Measurements from ENCODE around the gene FRMD1.

- TF ChIP-seq CTCF (IDR thresholded peaks at IDR 0.05; ENCODE audit: control extremely low read depth in 1 of 3, insufficient read depth in 1 of 3, low read depth in 1 of 3, low read length in 3 of 3) (no peak), KDM1A (IDR thresholded peaks at IDR 0.05; ENCODE audit: borderline replicate concordance, low read length) (no peak), HDAC2 (IDR thresholded peaks at IDR 0.05; ENCODE audit: borderline replicate concordance in 1 of 2, low read depth in 2 of 2, low read length in 2 of 2) (no peak), RFX5 (IDR thresholded peaks at IDR 0.05; ENCODE audit: borderline replicate concordance, low read depth, low read length) (no peak), CBX8 (IDR thresholded peaks at IDR 0.05; ENCODE audit: borderline replicate concordance, low read depth, low read length) (no peak), MAX (IDR thresholded peaks at IDR 0.05) (no peak), JUND (IDR thresholded peaks at IDR 0.05; ENCODE audit: low read length) (no peak), CHD2 (IDR thresholded peaks at IDR 0.05; ENCODE audit: low read length) (no peak)
These were observed at the start of gene FRMD1 for GRCh38 chr6:168078943-168079405.
